ENCODE measurements around the gene KIF6.

The KIF6 gene

GRCh38 chr6:39366931-39367618, 358.1 kb downstream of the KIF6 start:
- no peak for DNase-seq

- DNase-seq, result no peak
These were observed 359.7 kb downstream of the KIF6 start for GRCh38 chr6:39365281-39366074.

- DNase-seq, result no peak
These were observed 361.9 kb downstream of the KIF6 start for GRCh38 chr6:39363280-39363679.

GRCh38 chr6:39362487-39362865, 362.7 kb downstream of the KIF6 start:
- DNase-seq, result no peak

GRCh38 chr6:39361657-39362486, 363.3 kb downstream of the KIF6 start:
- DNase-seq, result no peak

- DNase-seq, result no peak
These were observed 364.8 kb downstream of the KIF6 start for GRCh38 chr6:39360378-39360777.

- no peak for DNase-seq
These were observed 367.1 kb downstream of the KIF6 start for GRCh38 chr6:39357998-39358686.

- DNase-seq, result no peak
These were observed 371.4 kb downstream of the KIF6 start for GRCh38 chr6:39353698-39354315.

GRCh38 chr6:39350723-39351505, 374.3 kb downstream of the KIF6 start:
- no peak for DNase-seq

- DNase-seq, result no peak
These were observed 376.5 kb downstream of the KIF6 start for GRCh38 chr6:39348740-39349139.

GRCh38 chr6:39347906-39348585, 377.2 kb downstream of the KIF6 start:
- DNase-seq, result no peak

GRCh38 chr6:39347206-39347605, 378.0 kb downstream of the KIF6 start:
- DNase-seq, result no peak

- no peak for DNase-seq
These were observed 380.4 kb downstream of the KIF6 start for GRCh38 chr6:39344821-39345280.

- DNase-seq, result no peak
These were observed 381.8 kb downstream of the KIF6 start for GRCh38 chr6:39343396-39343870.

- no peak for DNase-seq
These were observed 382.4 kb downstream of the KIF6 start for GRCh38 chr6:39342692-39343395.

GRCh38 chr6:39341937-39342336, 383.3 kb downstream of the KIF6 start:
- DNase-seq, result no peak

- no peak for DNase-seq
These were observed 383.9 kb downstream of the KIF6 start for GRCh38 chr6:39341352-39341751.

- DNase-seq, result no peak
These were observed 385.2 kb downstream of the KIF6 start for GRCh38 chr6:39339868-39340550.

- no peak for DNase-seq
These were observed 385.9 kb downstream of the KIF6 start for GRCh38 chr6:39339096-39339867.

Data from cortex of kidney (tissue), 1 donor.